HEK293 (cell line): ENCODE data around the gene FOXJ2.
A peak's percentile ranks its signal among the peaks of the same experiment; 100 is the strongest.
"Not testable (repeated sequence)": the region's sequence is repeated elsewhere in the genome, so short reads cannot be mapped to it uniquely, and the experiment has no call there.

Experiments
- CTCF ChIA-PET: fragments of 350-600 bp; formaldehyde crosslinking; extraction: SDS; loops from one replicate; lab custom pipeline; 2021; ENCODE audit warnings: antibody characterized with exemption; lab: Yijun Ruan, JAX
- POLR2A ChIA-PET: fragments of 300-600 bp; formaldehyde crosslinking; extraction: SDS; loops from one replicate; lab custom pipeline; 2020; ENCODE audit warnings: antibody characterized with exemption, inconsistent platforms; lab: Yijun Ruan, JAX
- H3K27ac ChIP-seq: fragments of 200-500 bp; sonication (Bioruptor generic); 2 replicates; pipeline ENCODE4 v1.5.1; 2014; ENCODE audit warnings: low read depth, low read length, control low read depth, inconsistent platforms; ENCODE audit errors: extremely low read depth
- H3K36me3 ChIP-seq, 2 experiments: fragments of 200-500 bp in 1 of 2; sonication (Bioruptor generic) in 1 of 2; 1 replicate in 1 of 2; 2 replicates in 1 of 2; pipeline ENCODE4 v1.5.1; 2014 to 2017; ENCODE audit warnings: inconsistent platforms in 2 of 2, low read length in 2 of 2; ENCODE audit not compliant: control insufficient read depth in 2 of 2, insufficient read depth in 1 of 2
- H3K4me1 ChIP-seq: fragments of 200-500 bp; sonication (Bioruptor generic); 2 replicates; pipeline ENCODE4 v1.5.1; 2014; ENCODE audit warnings: mild to moderate bottlenecking, low read length, inconsistent platforms; ENCODE audit not compliant: control insufficient read depth, insufficient read depth
- H3K4me3 ChIP-seq: 2 replicates; pipeline ENCODE4 v1.5.1; 2011; ENCODE audit warnings: low read depth, mild to moderate bottlenecking, control low read depth, low read length, moderate library complexity
- H3K9me3 ChIP-seq: fragments of 200-500 bp; sonication (Bioruptor generic); 2 replicates; pipeline ENCODE4 v1.5.1; 2014; ENCODE audit warnings: low read depth, low read length, inconsistent platforms; ENCODE audit not compliant: control insufficient read depth, insufficient read depth
- ELK4 ChIP-seq: IDR thresholded peaks from 2 replicates; pipeline ENCODE4 v1.6.1; 2011; ENCODE audit warnings: mild to moderate bottlenecking, low read depth, low read length, borderline replicate concordance
- GFI1B ChIP-seq: fragments of 450-650 bp; formaldehyde crosslinking; IDR thresholded peaks from 2 replicates; pipeline ENCODE4 v1.5.1; 2016; ENCODE audit warnings: missing biosample characterization, missing genetic modification characterization
- KLF1 ChIP-seq: fragments of 450-650 bp; formaldehyde crosslinking; IDR thresholded peaks from 2 replicates; pipeline ENCODE4 v1.5.1; 2016; ENCODE audit warnings: missing biosample characterization, missing genetic modification characterization
- SP3 ChIP-seq: fragments of 450-650 bp; formaldehyde crosslinking; IDR thresholded peaks from 2 replicates; pipeline ENCODE4 v1.5.1; 2016; ENCODE audit warnings: missing biosample characterization, missing genetic modification characterization
- TCF7L2 ChIP-seq: IDR thresholded peaks from 2 replicates; pipeline ENCODE4 v1.6.1; 2011; ENCODE audit warnings: low read depth, mild to moderate bottlenecking, inconsistent platforms, low read length, moderate library complexity, borderline replicate concordance
- YY2 ChIP-seq: fragments of 450-650 bp; formaldehyde crosslinking; IDR thresholded peaks from 2 replicates; pipeline ENCODE4 v1.5.1; 2016; ENCODE audit warnings: missing biosample characterization, missing genetic modification characterization
- ZBTB20 ChIP-seq: fragments of 450-650 bp; formaldehyde crosslinking; IDR thresholded peaks from 2 replicates; pipeline ENCODE4 v1.5.1; 2016; ENCODE audit warnings: missing biosample characterization, missing genetic modification characterization
- ZFP69B ChIP-seq: fragments of 450-650 bp; formaldehyde crosslinking; IDR thresholded peaks from 2 replicates; pipeline ENCODE4 v1.5.1; 2016; ENCODE audit warnings: missing biosample characterization, missing genetic modification characterization
- ZNF133 ChIP-seq: fragments of 450-650 bp; formaldehyde crosslinking; IDR thresholded peaks from 2 replicates; pipeline ENCODE4 v1.5.1; 2016; ENCODE audit warnings: missing biosample characterization, missing genetic modification characterization
- ZNF248 ChIP-seq: fragments of 450-650 bp; formaldehyde crosslinking; IDR thresholded peaks from 2 replicates; pipeline ENCODE4 v1.5.1; 2017; ENCODE audit warnings: missing biosample characterization, missing genetic modification characterization
- ZNF324 ChIP-seq: fragments of 450-650 bp; formaldehyde crosslinking; IDR thresholded peaks from 2 replicates; pipeline ENCODE4 v1.5.1; 2016; ENCODE audit warnings: missing biosample characterization, missing genetic modification characterization
- ZNF335 ChIP-seq: fragments of 450-650 bp; formaldehyde crosslinking; conservative IDR thresholded peaks from 2 replicates; pipeline ENCODE4 v1.5.1; 2016; ENCODE audit warnings: missing biosample characterization, missing genetic modification characterization
- ZNF544 ChIP-seq: fragments of 450-650 bp; formaldehyde crosslinking; IDR thresholded peaks from 2 replicates; pipeline ENCODE4 v1.5.0; 2017; ENCODE audit warnings: missing biosample characterization, missing genetic modification characterization
- ZNF701 ChIP-seq: fragments of 450-650 bp; formaldehyde crosslinking; IDR thresholded peaks from 2 replicates; pipeline ENCODE4 v1.5.1; 2016; ENCODE audit warnings: missing biosample characterization, missing genetic modification characterization
- ZNF843 ChIP-seq: fragments of 450-650 bp; formaldehyde crosslinking; IDR thresholded peaks from 2 replicates; pipeline ENCODE4 v1.5.1; 2016; ENCODE audit warnings: missing biosample characterization, missing genetic modification characterization
- TF ChIP-seq, protein P1 (sequence below): fragments of 450-650 bp; formaldehyde crosslinking; IDR thresholded peaks from 2 replicates; pipeline ENCODE4 v1.5.1; 2016; ENCODE audit warnings: missing biosample characterization, missing genetic modification characterization
- TF ChIP-seq, protein P2 (sequence below): fragments of 450-650 bp; formaldehyde crosslinking; IDR thresholded peaks from 2 replicates; pipeline ENCODE4 v1.5.1; 2016; ENCODE audit warnings: missing biosample characterization, missing genetic modification characterization, low read depth
- TF ChIP-seq, protein P3 (sequence below): fragments of 450-650 bp; IDR thresholded peaks from 2 replicates; pipeline ENCODE4 v1.5.1; 2018; ENCODE audit warnings: missing biosample characterization, missing genetic modification characterization

Gene FOXJ2

GRCh38 chr12:8018213-8018612 lies 14.3 kb upstream of the FOXJ2 start:
- H3K9me3 ChIP-seq, H3K36me3 ChIP-seq, POLR2A ChIA-PET, H3K4me3 ChIP-seq, CTCF ChIA-PET, H3K27ac ChIP-seq, H3K4me1 ChIP-seq: not testable (repeated sequence)
- TF ChIP-seq ZNF335, result peak; percentile 6; the same call in 1 of the 2 replicates

- H3K4me1 ChIP-seq, result no peaks in the 10 kb centered on the region
- H3K36me3 ChIP-seq, result no peaks in the 10 kb centered on the region
- no peaks in the 10 kb centered on the region for H3K9me3 ChIP-seq
- TF ChIP-seq ZNF701 (tag by site-specific recombination) (no peak), ELK4 (no peak), SP3 (no peak), ZNF324 (tag by site-specific recombination) (no peak), ZBTB20 (tag by site-specific recombination) (no peak), ZNF335 (0 out of 2 replicates have a peak, but pooled peaks have one; percentile 23), KLF1 (tag by site-specific recombination) (no peak), ZNF843 (tag by site-specific recombination) (no peak), ZFP69B (tag by site-specific recombination) (peak; percentile 82), GFI1B (tag by site-specific recombination) (no peak), ZNF248 (no peak), TCF7L2 (no peak), YY2 (no peak), ZNF133 (no peak), ZNF544 (tag by site-specific recombination) (no peak)
- TF ChIP-seq, protein P1, sequence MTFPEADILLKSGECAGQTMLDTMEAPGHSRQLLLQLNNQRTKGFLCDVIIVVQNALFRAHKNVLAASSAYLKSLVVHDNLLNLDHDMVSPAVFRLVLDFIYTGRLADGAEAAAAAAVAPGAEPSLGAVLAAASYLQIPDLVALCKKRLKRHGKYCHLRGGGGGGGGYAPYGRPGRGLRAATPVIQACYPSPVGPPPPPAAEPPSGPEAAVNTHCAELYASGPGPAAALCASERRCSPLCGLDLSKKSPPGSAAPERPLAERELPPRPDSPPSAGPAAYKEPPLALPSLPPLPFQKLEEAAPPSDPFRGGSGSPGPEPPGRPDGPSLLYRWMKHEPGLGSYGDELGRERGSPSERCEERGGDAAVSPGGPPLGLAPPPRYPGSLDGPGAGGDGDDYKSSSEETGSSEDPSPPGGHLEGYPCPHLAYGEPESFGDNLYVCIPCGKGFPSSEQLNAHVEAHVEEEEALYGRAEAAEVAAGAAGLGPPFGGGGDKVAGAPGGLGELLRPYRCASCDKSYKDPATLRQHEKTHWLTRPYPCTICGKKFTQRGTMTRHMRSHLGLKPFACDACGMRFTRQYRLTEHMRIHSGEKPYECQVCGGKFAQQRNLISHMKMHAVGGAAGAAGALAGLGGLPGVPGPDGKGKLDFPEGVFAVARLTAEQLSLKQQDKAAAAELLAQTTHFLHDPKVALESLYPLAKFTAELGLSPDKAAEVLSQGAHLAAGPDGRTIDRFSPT (tag by site-specific recombination), result no peak
- TF ChIP-seq, protein P2, sequence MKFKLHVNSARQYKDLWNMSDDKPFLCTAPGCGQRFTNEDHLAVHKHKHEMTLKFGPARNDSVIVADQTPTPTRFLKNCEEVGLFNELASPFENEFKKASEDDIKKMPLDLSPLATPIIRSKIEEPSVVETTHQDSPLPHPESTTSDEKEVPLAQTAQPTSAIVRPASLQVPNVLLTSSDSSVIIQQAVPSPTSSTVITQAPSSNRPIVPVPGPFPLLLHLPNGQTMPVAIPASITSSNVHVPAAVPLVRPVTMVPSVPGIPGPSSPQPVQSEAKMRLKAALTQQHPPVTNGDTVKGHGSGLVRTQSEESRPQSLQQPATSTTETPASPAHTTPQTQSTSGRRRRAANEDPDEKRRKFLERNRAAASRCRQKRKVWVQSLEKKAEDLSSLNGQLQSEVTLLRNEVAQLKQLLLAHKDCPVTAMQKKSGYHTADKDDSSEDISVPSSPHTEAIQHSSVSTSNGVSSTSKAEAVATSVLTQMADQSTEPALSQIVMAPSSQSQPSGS (tag by site-specific recombination), result no peak
- TF ChIP-seq, protein P3, sequence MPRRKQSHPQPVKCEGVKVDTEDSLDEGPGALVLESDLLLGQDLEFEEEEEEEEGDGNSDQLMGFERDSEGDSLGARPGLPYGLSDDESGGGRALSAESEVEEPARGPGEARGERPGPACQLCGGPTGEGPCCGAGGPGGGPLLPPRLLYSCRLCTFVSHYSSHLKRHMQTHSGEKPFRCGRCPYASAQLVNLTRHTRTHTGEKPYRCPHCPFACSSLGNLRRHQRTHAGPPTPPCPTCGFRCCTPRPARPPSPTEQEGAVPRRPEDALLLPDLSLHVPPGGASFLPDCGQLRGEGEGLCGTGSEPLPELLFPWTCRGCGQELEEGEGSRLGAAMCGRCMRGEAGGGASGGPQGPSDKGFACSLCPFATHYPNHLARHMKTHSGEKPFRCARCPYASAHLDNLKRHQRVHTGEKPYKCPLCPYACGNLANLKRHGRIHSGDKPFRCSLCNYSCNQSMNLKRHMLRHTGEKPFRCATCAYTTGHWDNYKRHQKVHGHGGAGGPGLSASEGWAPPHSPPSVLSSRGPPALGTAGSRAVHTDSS (tag by site-specific recombination), result no peak
- ChIA-PET POLR2A (no interaction called here), CTCF (no interaction called here)
- H3K4me3 ChIP-seq, result no peak overlapping the region
- H3K27ac ChIP-seq, result no peak overlapping the region
Observed at GRCh38 chr12:8018666-8019581, 13.6 kb upstream of the FOXJ2 start.
